ENCODE measurements around the gene TM4SF4.
A peak's percentile ranks its signal among the peaks of the same experiment; 100 is the strongest.

Gene TM4SF4

GRCh38 chr3:149455366-149455765 is 19.1 kb upstream of the TM4SF4 start:
- DNase-seq (ENCODE audit: low read depth in 2 of 2), result no peak

DNA sequence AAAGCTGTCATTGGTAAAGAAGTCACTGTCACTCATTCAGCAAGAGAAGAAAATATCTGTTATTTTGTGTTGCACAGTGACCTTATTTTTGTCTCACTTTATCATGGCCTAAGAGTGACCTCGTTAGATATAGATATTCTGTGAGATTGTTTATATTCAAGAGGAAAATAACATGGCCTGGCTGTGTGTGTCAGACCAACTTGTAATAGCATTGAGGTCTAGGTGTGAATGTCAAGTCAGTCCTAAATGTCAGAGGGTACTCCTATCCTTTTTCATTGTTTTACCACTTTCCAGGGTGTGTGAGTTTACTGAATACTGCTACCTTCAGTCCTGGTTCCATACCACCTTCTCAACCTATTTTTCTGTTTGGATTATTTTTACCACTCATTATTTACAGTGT is 18.5 kb upstream of the TM4SF4 start:
- no peak for DNase-seq (ENCODE audit: low read depth in 2 of 2)

- no peak for DNase-seq (ENCODE audit: low read depth in 2 of 2)
Measured at GRCh38 chr3:149459491-149460059, 14.9 kb upstream of the TM4SF4 start.

GRCh38 chr3:149460117-149460516 is 14.4 kb upstream of the TM4SF4 start:
- DNase-seq (ENCODE audit: low read depth in 2 of 2), result no peak

GRCh38 chr3:149462051-149462450 is 12.4 kb upstream of the TM4SF4 start:
- no peak for DNase-seq (ENCODE audit: low read depth in 2 of 2)

DNA sequence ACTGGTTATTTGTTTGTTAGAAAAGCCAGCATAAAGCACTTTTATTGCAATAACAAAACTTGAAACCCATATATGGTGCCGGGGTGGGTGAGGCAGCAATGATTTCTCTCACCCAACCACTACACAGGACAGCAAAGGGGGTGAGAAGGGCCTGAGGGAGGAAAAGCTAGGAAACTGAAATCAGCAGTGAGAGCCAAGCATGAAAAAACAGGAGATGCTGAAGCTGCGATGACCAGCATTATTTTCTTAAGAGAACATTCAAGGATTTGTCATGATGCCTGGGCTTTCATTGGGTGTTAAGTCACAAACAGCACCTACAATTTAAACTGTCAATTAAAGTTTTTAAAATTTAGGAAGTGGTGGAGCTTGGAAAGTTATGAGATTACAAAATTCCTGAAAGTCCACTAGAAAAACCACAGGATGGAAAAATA is 11.9 kb upstream of the TM4SF4 start:
- no peak for DNase-seq (ENCODE audit: low read depth in 2 of 2)

GRCh38 chr3:149463921-149464320 is 10.6 kb upstream of the TM4SF4 start:
- DNase-seq (ENCODE audit: low read depth in 2 of 2), result no peak

GRCh38 chr3:149464542-149465328 is 9.8 kb upstream of the TM4SF4 start:
- no peak for DNase-seq (ENCODE audit: low read depth in 2 of 2)

DNA sequence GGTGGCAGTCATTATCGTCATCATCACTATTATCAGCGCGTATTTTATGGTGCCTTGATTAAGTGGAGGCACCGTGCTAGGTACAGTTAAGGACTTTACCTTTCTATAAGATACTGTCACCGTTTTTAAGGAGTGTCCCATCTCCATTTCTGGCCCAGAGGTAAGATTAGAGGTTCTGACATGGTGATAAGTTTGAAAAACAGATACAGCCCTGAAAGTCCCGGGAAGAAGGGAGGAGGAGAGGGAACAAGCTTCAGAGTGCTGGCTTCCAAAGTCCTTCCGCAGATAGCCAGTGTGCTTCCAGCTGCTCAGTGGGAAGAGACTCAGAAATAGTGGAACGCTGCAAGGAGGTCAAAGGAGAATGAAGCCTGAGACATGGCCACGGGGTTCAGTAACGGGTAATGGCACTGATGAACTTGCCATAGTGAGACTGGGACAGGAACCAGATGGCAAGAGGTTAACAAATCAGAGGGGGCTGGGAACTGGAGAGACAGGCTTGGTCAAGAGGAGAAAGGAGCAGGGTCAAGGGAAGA is 9.1 kb upstream of the TM4SF4 start:
- DNase-seq (ENCODE audit: low read depth in 2 of 2), result no peak

DNA sequence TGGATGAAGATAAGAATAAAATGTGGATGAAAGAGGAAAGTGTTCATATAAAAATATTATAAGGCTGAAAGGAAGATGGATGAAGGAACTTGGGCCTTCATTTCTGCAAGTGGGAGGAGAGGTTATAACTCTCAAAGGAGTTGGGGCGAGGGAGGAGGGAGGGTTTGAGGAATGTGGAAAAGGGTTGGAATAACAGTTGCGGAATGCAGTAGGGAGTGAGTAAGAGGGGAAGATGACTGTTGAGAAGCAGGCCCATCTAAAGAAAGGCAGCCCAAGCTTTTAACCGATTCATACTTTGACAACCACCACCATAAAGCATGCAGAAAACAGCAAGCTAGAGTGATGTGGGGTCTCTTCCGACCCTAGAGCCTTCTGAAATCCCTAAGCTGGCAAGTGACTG is 8.3 kb upstream of the TM4SF4 start:
- peak; percentile 82 for DNase-seq (ENCODE audit: low read depth in 2 of 2)

GRCh38 chr3:149468504-149469212 is 5.8 kb upstream of the TM4SF4 start:
- no peak for DNase-seq (ENCODE audit: low read depth in 2 of 2)

- no peak for DNase-seq (ENCODE audit: low read depth in 2 of 2)
Measured at GRCh38 chr3:149470381-149470780, 4.1 kb upstream of the TM4SF4 start.

DNA sequence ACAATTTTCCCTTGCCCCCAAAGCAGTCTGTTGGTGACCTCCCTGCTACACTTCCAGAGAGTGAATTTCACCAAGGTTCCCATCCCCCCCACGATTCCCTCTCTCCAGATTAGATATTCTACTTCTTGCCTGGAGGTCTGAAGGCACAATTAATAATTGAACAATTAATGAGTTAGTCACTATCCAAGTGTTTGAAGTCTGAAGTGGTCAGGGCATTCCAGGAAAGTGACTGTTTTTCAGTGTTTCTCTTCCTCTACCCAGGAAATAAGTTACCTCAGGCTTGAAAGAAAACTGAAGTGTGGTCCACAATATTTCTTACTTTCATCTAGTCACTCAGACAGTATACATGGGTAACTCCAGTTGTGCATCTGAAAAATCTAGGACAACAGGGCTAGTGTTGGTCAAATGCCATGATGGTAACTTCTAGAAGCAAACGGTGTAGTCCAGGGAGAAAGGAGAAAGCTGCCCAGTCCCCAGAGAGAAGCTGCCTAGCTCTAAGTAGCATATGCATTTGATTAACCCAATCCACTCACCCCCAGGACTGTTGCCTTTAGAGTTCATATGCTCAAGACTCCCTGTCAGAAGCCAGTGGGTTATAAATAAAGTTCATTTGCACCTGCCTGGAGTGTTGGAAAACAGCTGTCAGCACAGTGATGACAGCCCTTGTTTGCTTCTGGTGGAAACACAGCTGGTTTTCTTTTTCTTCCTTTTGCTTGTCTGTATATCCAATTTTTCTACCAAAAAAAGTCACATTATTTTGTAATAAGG is 2.3 kb upstream of the TM4SF4 start:
- DNase-seq (ENCODE audit: low read depth in 2 of 2), result no peak

DNA sequence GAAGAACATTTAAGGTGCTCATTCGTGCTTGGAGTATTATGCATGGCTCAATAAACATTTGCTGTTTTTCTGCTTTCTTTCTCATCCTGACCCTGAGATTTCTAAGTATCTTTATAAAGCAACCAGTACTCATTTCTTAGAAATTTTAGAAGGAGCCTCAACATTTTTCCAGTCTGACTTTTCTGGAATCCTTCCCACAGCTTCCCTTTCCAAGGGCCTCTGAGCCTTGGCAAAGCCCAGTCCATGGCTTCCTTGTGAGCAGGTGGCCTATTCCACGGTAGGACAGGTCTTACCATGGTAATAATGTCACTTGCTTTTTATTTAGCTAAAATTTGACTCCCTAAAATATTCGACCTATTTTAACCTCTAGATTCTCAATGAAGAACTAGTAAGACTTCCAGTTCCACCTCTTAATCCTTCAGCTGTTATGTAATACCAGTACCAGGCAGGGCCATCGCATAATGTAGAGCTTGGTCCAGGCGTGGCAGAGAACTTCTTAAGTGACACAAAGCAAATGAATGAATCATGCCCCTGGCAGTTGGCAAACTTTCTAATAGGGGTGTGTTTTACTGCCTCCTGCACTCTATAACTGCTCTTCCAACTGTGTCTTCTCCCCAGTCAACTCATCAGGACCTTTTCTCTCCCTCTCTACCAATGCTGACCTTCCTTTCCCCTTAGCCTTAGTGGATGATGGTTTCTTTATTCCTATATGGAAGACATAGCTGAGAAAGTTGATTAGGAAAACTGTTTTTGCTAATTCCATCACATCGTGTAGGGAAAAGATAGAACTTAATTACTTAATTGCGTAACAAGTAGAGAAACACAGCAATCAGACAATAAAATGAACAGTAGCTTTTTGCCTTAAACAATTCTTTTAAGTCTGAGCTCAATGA is 894 bp upstream of the TM4SF4 start:
- peak in 1 of 2 experiments; percentile 68 for DNase-seq (ENCODE audit: low read depth in 2 of 2)

DNA sequence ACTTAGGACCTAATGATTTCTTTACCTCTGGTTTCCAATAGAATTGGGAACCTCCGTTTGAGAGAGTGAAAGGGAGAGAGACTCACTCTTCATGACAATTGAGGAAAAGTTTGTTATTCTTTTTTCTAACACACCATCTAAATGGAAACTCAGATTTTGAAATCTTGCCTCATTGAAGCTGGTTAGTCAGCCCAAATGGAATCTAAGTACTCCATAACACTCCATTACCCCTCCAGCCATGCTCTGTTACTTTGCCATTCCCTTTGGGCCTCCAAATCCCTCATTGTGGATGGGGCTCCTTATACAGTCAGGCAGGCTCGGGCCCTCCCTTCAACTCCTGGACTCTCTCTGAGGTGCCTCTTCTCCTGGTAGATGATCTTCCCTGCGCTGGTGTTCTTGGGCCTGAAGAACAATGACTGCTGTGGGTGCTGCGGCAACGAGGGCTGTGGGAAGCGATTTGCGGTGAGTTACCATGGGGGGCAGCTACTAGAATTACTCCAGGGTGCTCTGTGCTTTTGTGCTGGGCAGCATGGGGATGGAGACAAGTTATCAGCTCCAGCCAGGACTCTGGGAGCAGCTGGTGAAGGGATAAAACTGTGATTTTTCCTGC is 1.1 kb downstream of the TM4SF4 start:
- DNase-seq (ENCODE audit: low read depth in 2 of 2), result no peak

DNA sequence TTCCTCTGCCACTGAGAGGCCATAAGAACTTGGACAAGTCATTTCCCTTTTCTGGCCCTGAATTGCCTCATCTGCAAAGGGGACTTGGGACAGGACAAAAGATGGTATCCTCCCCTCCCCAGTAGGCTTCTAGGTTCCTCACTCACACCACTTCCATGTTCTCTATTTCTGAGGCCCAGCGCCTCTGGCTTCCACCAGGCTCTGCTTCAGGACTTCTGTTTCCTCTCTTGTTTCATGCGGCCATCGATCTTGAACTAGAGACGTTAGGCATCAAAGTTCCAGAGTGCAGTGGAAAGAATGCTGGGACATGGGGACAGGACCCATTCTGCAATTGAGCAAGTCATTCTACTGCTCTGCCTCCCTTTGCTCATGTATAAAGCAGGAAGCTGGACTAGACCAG is 1.7 kb downstream of the TM4SF4 start:
- DNase-seq (ENCODE audit: low read depth in 2 of 2), result no peak

DNA sequence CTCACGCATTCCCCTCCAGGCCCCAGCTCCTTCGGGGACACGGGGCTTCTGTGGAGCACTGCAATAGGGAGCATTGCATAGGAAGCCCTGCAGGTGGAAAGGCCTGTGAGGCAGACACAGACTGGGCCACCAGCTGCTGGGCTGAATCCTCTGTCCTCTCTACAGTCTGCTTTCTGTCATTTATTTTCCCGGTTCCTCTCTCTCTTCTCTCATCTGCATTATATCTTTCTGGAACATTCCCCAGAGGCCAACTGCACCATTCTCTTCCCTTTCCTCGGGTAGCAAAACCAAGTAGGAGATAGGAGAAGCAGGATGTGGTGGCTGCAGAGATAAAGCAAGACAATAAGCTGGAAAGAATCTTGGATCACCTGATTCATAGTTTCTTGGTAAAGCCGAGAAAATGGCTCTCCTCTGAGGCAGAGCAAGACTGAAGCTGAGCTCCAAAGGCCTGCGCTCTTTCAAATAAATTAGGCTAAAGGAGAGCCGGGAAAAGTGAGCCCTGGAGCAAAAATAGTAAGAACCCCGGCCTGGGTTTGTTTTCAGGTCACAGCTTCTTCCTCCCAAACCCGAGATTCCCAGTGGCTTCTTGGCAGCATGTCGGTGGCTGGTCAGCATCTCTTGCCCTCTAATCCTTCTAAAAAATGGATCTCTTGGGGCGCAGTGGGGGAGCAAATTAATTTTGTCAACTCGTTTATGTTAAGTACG is 5.3 kb downstream of the TM4SF4 start:
- no peak for DNase-seq (ENCODE audit: low read depth in 2 of 2)

DNA sequence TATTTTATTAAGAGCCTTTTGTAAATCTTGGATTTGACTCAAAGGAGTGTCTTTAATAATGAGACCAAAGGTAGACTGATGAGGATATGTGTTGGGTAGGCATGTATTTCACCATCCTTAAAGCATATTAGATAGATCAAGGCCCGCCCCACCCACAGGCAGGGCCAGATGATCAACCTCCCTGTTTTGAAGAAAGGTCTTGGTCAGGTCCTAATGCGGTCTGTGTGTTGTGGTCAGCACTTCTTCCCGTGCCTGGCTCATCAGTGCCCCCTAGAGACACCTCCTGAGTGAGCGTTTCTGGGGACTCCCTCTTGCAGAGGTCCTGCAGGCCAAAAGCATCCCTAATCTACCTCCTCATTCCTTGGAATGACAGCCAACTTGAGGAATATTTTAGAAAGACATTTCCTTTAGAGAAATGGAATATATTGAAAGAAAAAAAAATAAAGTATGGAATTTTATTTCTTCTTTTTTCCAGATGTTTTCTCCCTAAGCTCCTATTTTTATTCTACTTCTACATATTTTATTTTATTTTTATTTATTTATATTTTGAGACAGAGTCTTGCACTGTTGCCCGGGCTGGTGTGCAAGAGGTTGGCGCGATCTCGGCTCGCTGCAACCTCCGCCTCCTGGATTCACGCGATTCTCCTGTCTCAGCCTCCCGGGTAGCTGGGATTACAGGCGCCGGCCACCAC is 6.0 kb downstream of the TM4SF4 start:
- peak in 1 of 2 experiments; percentile 56 for DNase-seq (ENCODE audit: low read depth in 2 of 2)

DNA sequence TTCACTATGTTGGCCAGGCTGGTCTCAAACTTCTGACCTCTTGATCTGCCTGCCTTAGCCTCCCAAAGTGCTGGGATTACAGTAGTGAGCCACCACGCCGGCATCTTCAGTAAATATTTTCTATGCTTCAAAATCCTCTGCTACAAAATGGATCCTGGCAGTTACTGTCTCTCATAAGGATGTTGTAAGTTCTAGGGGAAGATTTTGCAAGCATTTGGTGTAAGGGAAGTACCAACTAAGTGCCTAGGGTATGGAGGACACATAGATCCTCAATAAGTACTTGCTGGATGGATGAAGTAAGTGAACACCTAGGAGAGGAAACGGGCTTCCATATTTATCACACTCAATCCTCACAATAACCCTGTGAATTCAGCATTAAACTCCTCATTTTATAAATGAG is 6.6 kb downstream of the TM4SF4 start:
- DNase-seq (ENCODE audit: low read depth in 2 of 2), result no peak

All from fibroblast of skin of left biceps (primary cell).